ENCODE data around the gene C19orf12.

- TF ChIP-seq POLR2A (IDR thresholded peaks at IDR 0.05; ENCODE audit: low read depth) (no peak), CTCF (IDR thresholded peaks at IDR 0.05) (no peak)
Measured at GRCh38 chr19:29686285-29686805, 28.7 kb downstream of the C19orf12 start.

All from esophagus muscularis mucosa (tissue), 3 donors.